Activated B cell treated with CpG ODN at 0.5 μM for 24 hours (primary cell): ENCODE measurements around the gene SYNGAP1. TPM values are rescaled to one million over a fixed set of nuclear protein-coding genes. Genes with fewer than 3 reads are reported as not detected.

Experiments
- ATAC-seq: fragments of 200-7000 bp; cut with Tn5 transposase; one replicate; pipeline ENCODE4 v1.10.0; 2021; ENCODE audit warnings: low read depth, mild to moderate bottlenecking, moderate library complexity
- CTCF ChIA-PET: fragments of 350-600 bp; sonication (Branson Sonifier 250); formaldehyde crosslinking; loops from one replicate; lab custom pipeline; 2021; ENCODE audit warnings: antibody characterized with exemption; lab: Charles Lee
- POLR2A ChIA-PET: fragments of 350-600 bp; sonication (Branson Sonifier 250); formaldehyde crosslinking; loops from one replicate; lab custom pipeline; 2021; ENCODE audit warnings: antibody characterized with exemption; lab: Charles Lee
- DNase-seq: peaks from one replicate; pipeline ENCODE4 v3.0.0; 2022
- H3K27ac Mint-ChIP-seq: one replicate; pipeline ENCODE4 v1.8.0; 2020; ENCODE audit warnings: mixed read lengths
- H3K27me3 Mint-ChIP-seq: one replicate; pipeline ENCODE4 v1.8.0; 2021; ENCODE audit warnings: mixed read lengths
- H3K36me3 Mint-ChIP-seq: one replicate; pipeline ENCODE4 v1.8.0; 2021; ENCODE audit warnings: low read depth, mixed read lengths
- H3K4me1 Mint-ChIP-seq: one replicate; pipeline ENCODE4 v1.8.0; 2021; ENCODE audit warnings: mixed read lengths
- H3K4me3 Mint-ChIP-seq: one replicate; pipeline ENCODE4 v1.8.0; 2020; ENCODE audit warnings: mild to moderate bottlenecking, mixed read lengths
- H3K9me3 Mint-ChIP-seq: one replicate; pipeline ENCODE4 v1.8.0; 2020; ENCODE audit warnings: mixed read lengths
- intact Hi-C: fragments of 100-400 bp; cut with micrococcal nuclease; formaldehyde crosslinking; loops from one replicate; pipeline ENCODE4 v1.15.1; 2024
- total RNA-seq: library from RNA; stranded (reverse); gene quantifications from 2 replicates; pipeline ENCODE4 v1.2.3, GENCODE V29; 2022
- TF ChIP-seq, protein P1 (sequence below): fragments of 200-600 bp; IDR thresholded peaks from one replicate; pipeline ENCODE4 v1.8.0; 2022; ENCODE audit warnings: antibody characterized with exemption, mild to moderate bottlenecking

The SYNGAP1 gene
- total RNA-seq, 1 donor from 2014 or later: 25.4 TPM

DNA sequence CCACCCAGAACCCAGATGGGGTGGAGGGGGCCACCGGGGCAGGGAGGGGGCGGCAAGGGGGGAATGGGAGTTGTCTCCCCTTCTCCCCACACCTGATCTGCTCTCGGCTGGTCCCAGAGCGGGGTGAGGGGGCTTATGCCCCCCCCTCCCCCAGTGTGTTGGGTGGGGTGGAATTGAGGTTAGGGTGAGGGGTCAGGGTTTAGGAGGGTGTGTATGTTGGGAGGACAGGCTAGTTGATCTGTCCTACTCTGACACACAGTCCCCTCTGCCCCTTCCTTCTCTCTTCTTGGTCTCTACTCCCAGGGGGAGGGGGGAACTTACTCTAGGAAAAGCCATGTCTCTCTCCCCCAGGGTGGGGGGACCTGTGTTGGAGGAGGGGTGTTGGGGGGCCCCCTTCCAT is 32.6 kb downstream of the SYNGAP1 start:
- no peaks in the 10 kb centered on the region for H3K9me3 Mint-ChIP-seq
- TF ChIP-seq, protein P1, sequence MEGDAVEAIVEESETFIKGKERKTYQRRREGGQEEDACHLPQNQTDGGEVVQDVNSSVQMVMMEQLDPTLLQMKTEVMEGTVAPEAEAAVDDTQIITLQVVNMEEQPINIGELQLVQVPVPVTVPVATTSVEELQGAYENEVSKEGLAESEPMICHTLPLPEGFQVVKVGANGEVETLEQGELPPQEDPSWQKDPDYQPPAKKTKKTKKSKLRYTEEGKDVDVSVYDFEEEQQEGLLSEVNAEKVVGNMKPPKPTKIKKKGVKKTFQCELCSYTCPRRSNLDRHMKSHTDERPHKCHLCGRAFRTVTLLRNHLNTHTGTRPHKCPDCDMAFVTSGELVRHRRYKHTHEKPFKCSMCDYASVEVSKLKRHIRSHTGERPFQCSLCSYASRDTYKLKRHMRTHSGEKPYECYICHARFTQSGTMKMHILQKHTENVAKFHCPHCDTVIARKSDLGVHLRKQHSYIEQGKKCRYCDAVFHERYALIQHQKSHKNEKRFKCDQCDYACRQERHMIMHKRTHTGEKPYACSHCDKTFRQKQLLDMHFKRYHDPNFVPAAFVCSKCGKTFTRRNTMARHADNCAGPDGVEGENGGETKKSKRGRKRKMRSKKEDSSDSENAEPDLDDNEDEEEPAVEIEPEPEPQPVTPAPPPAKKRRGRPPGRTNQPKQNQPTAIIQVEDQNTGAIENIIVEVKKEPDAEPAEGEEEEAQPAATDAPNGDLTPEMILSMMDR: no peak
- CTCF ChIA-PET: no interaction called here
- H3K27me3 Mint-ChIP-seq: no peaks in the 10 kb centered on the region
- H3K4me3 Mint-ChIP-seq: no peak overlapping the region
- no peak for DNase-seq
- no peak for ATAC-seq
- intact Hi-C loops: no loop called here
- peaks cover 47% of the 10 kb centered on the region for H3K36me3 Mint-ChIP-seq
- POLR2A ChIA-PET: interaction anchor here (0.7 to 1.0 kb wide), 3 partner anchors 20 to 176 kb away, joined by 3 to 8 read pairs (median 7); no protein-coding TSS in a partner anchor
- no peak overlapping the region for H3K27ac Mint-ChIP-seq
- peaks cover 26% of the 10 kb centered on the region for H3K4me1 Mint-ChIP-seq

DNA sequence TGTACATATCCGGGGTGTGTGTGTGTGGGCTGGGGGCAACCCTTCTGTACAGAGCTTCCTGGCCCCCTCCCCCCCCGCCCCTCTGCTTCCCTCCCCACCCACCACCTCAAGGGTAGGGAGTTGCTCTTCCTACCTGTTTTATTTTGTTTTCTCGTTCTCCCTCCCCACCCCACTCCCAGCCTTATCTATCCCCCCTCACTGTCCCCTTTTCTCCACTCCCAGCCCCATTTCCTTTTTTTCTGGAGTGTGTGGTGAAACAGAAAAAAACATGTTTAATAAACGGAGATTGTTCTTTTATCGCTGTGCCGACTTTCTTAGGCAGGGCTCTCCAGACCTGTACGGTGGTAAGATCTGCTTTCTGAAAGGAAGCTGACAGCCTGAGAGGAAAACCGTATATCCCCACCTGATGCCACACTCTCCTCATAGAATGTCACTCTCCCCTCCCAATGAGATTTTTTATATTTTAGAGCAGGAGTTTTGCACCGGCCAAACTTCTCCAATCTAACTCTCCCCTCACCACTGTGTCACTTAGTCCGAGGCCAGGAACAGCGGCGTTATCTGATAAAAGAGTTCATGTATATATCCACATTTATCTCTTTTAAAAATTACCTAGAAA is 33.6 kb downstream of the SYNGAP1 start:
- peak overlapping the region; percentile 88 for H3K27ac Mint-ChIP-seq
- ATAC-seq (no peak), DNase-seq (no peak)
- no peaks in the 10 kb centered on the region for H3K27me3 Mint-ChIP-seq
- TF ChIP-seq, protein P1: no peak
- H3K9me3 Mint-ChIP-seq: no peaks in the 10 kb centered on the region
- peaks cover 41% of the 10 kb centered on the region for H3K36me3 Mint-ChIP-seq
- intact Hi-C loops: loop anchor here (1.0 kb wide), 6 partner anchors 21 to 139 kb away; partner anchors contain the start of genes KIFC1 and TAPBP
- H3K4me3 Mint-ChIP-seq: peak overlapping the region; percentile 97
- POLR2A ChIA-PET: interaction anchor here (0.7 to 2.2 kb wide), 18 partner anchors 9 to 258 kb away, joined by 3 to 27 read pairs (median 5); partner anchors contain the start of genes B3GALT4, PFDN6, PHF1 and RING1
- peaks cover 26% of the 10 kb centered on the region for H3K4me1 Mint-ChIP-seq
- CTCF ChIA-PET: no interaction called here

DNA sequence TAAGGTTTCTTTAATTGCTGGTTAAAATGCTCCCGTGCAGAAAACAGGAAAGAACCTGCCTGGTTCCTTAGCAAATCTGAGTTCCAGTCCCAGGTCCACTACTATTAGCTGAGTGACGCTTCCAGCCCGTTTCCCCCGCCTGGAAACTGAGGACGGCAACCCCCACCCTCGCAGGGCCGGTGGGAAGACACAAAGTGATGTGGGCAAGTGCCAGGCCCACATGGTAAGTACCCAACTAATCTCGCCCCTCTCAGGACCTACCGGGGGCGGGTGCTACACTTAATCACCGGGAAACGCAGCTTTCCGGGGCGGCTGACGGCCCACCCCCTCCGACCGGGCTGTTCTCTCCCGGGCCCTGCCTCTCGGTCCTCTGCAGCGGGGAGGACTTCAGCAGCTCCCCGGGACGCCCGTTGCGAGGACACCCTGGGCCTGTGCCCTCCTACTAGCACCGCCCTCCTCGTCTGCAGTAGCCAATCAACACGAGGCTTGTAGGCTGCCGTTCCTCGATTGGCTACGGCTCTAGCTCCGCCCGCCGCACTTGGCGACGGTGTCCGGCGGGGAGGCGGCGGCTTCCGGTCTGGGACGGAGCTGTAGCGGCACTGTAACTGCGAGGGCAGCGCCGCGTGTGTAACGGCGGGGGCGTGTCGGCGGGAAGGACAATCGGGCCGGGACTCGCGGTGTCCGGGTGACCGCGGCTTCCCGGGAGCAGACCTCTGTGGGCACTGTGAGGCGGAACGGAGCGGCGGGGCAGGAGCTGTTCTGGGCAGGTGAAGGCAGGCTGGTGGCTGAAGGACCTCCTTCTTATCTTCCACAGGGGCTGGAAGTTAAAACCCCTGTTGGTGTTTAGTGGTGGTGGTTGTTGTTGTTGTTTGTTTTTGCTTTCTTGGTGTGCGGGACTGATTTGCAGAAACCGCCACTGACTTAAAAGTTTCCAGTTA is 34.4 kb downstream of the SYNGAP1 start, which contains the start of gene ZBTB9:
ZBTB9 (plus strand) TSS at position 568 of the 938 bp plus-strand sequence. CDS start 525 bp downstream, outside the sequence.
- POLR2A ChIA-PET: interaction anchor here (0.6 to 2.2 kb wide), 23 partner anchors 10 to 257 kb away, joined by 3 to 27 read pairs (median 4); partner anchors contain the start of genes B3GALT4, BAK1, PFDN6 and PHF1
- TF ChIP-seq, protein P1: no peak

DNA sequence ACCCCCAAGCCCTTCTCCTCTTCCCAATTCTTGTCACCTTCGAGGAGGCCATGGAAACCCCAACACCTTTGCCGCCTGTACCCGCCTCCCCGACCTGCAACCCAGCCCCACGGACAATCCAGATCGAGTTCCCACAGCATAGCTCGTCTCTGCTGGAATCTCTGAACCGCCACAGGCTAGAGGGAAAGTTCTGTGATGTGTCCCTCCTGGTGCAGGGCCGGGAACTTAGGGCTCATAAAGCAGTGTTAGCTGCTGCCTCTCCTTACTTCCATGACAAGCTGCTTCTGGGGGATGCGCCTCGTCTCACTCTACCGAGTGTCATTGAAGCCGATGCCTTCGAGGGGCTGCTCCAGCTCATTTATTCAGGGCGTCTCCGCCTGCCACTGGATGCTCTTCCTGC is 35.2 kb downstream of the SYNGAP1 start:
- intact Hi-C loops: no loop called here
- TF ChIP-seq, protein P1: no peak
- ATAC-seq: no peak
- POLR2A ChIA-PET: interaction anchor here (0.9 to 2.2 kb wide), 14 partner anchors 23 to 256 kb away, joined by 3 to 27 read pairs (median 5); partner anchors contain the start of genes B3GALT4, BAK1, PFDN6 and PHF1
- H3K27me3 Mint-ChIP-seq: no peaks in the 10 kb centered on the region
- no peaks in the 10 kb centered on the region for H3K9me3 Mint-ChIP-seq
- H3K36me3 Mint-ChIP-seq: peaks cover 33% of the 10 kb centered on the region
- peak overlapping the region; percentile 97 for H3K4me3 Mint-ChIP-seq
- H3K27ac Mint-ChIP-seq: peak overlapping the region; percentile 88
- no peak for DNase-seq
- CTCF ChIA-PET: interaction anchor here (0.6 to 1.1 kb wide), 2 partner anchors 24 to 116 kb away, joined by 4 to 5 read pairs; no protein-coding TSS in a partner anchor
- H3K4me1 Mint-ChIP-seq: peaks cover 26% of the 10 kb centered on the region

More for the DNA sequence above, 34.4 kb downstream of the SYNGAP1 start, which contains the start of gene ZBTB9:
- CTCF ChIA-PET: interaction anchor here (0.6 to 1.1 kb wide), 3 partner anchors 23 to 1224 kb away, joined by 3 to 5 read pairs (median 4); no protein-coding TSS in a partner anchor
- Mint-ChIP-seq H3K4me1 (peaks cover 26% of the 10 kb centered on the region), H3K27ac (peak within 1 kb of the TSS; percentile 88), H3K36me3 (peaks cover 34% of the 10 kb centered on the region), H3K27me3 (no peaks in the 10 kb centered on the region), H3K4me3 (peak within 1 kb of the TSS; percentile 97), H3K9me3 (no peaks in the 10 kb centered on the region)
- DNase-seq (peak; percentile 87), ATAC-seq (peak; percentile 100)
- intact Hi-C loops: loop anchor here (1.0 kb wide), 6 partner anchors 22 to 140 kb away; partner anchors contain the start of genes KIFC1 and TAPBP
